ENCODE results near the gene LSM12. TPM values are rescaled to one million over a fixed set of nuclear protein-coding genes. Genes with fewer than 3 reads are reported as not detected.
A peak's percentile ranks its signal among the peaks of the same experiment; 100 is the strongest.
"Not testable (repeated sequence)": the region's sequence is repeated elsewhere in the genome, so short reads cannot be mapped to it uniquely, and the experiment has no call there.

LSM12 gene
- polyA plus RNA-seq, 1 experiment: 57.5 TPM

- CTCF ChIA-PET: interaction anchor here (0.6 to 10.1 kb wide), 4 partner anchors 54 to 120 kb away, joined by 3 to 123 read pairs (median 4); partner anchors contain the start of gene PPY
- Histone ChIP-seq H3K4me3 (ENCODE audit: low read depth, low read length) (no peak overlapping the region), H3K27ac (ENCODE audit: low read depth, low read length) (no peak overlapping the region), H3K27me3 (ENCODE audit: control insufficient read depth, insufficient read depth, low read length) (peaks cover 13% of the 10 kb centered on the region), H3K9me3 (ENCODE audit: control insufficient read depth, insufficient read depth, low read length) (no peaks in the 10 kb centered on the region)
- TF ChIP-seq CTCF (IDR thresholded peaks at IDR 0.05; ENCODE audit: low read depth, low read length): no peak
- DNase-seq (ENCODE audit: low read depth, low spot score): no peak
- POLR2A ChIA-PET: interaction anchor here (0.6 kb wide), 1 partner anchor 52 kb away, joined by 6 read pairs; no protein-coding TSS in a partner anchor
Observed at GRCh38 chr17:43998552-43998951, 67.9 kb downstream of the LSM12 start.

DNA sequence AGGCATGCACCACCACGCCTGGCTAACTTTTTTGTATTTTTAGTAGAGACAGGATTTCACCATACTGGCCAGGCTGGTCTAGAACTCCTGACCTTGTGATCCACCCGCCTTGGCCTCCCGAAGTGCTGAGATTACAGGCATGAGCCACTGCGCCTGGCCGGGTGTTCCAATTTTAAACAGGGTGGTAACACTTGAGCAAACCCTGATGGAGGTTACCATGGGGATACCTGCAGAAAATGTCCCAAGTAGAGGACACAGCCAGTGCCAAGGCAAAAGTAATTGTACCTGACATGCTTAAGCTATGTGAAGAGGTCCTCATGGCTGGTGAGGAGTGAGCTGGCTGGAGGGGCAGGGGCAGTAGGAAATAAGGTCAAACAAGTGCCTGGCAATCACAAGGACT lies 69.3 kb downstream of the LSM12 start:
- POLR2A ChIA-PET; H3K4me3 ChIP-seq (ENCODE audit: low read depth, low read length); DNase-seq (ENCODE audit: low read depth, low spot score); H3K9me3 ChIP-seq (ENCODE audit: control insufficient read depth, insufficient read depth, low read length); H3K27ac ChIP-seq (ENCODE audit: low read depth, low read length): not testable (repeated sequence)
- peaks cover 13% of the 10 kb centered on the region for H3K27me3 ChIP-seq (ENCODE audit: control insufficient read depth, insufficient read depth, low read length)
- CTCF ChIA-PET: interaction anchor here (0.9 to 10.1 kb wide), 3 partner anchors 53 to 119 kb away, joined by 3 to 123 read pairs (median 4); partner anchors contain the start of gene PPY

DNA sequence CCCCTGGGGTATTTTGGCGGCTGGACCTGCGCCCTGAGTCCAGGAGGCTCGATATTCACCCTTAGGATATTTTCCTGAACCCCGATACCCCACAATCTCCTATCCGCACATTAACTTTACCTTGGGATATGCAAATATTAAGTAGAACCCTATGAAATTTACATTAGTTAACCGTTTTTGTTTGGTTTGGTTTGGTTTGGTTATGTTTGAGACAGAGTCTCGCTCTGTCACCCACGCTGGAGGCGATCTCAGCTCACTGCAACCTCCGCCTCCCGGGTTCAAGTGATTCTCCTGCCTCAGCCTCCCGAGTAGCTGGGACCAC lies 71.4 kb downstream of the LSM12 start:
- no peak for TF ChIP-seq CTCF (IDR thresholded peaks at IDR 0.05; ENCODE audit: low read depth, low read length)
- POLR2A ChIA-PET: no interaction called here
- DNase-seq (ENCODE audit: low read depth, low spot score): no peak

GRCh38 chr17:43994272-43995149 lies 72.0 kb downstream of the LSM12 start:
- Histone ChIP-seq H3K4me3 (ENCODE audit: low read depth, low read length) (peak overlapping the region; percentile 46), H3K27ac (ENCODE audit: low read depth, low read length) (no peak overlapping the region), H3K27me3 (ENCODE audit: control insufficient read depth, insufficient read depth, low read length) (peaks cover 13% of the 10 kb centered on the region), H3K9me3 (ENCODE audit: control insufficient read depth, insufficient read depth, low read length) (no peaks in the 10 kb centered on the region)
- no peak for DNase-seq (ENCODE audit: low read depth, low spot score)
- ChIA-PET CTCF (interaction anchor here (0.6 to 10.1 kb wide), 10 partner anchors 8 to 189 kb away, joined by 3 to 123 read pairs (median 4); partner anchors contain the start of gene PPY), POLR2A (no interaction called here)
- peak; percentile 87 for TF ChIP-seq CTCF (IDR thresholded peaks at IDR 0.05; ENCODE audit: low read depth, low read length)

More for the DNA sequence above, 71.4 kb downstream of the LSM12 start:
- no peak overlapping the region for H3K27ac ChIP-seq (ENCODE audit: low read depth, low read length)
- H3K4me3 ChIP-seq (ENCODE audit: low read depth, low read length): no peak overlapping the region; the same call in 1 of the 2 replicates
- H3K27me3 ChIP-seq (ENCODE audit: control insufficient read depth, insufficient read depth, low read length): peaks cover 13% of the 10 kb centered on the region
- H3K9me3 ChIP-seq (ENCODE audit: control insufficient read depth, insufficient read depth, low read length): no peaks in the 10 kb centered on the region
- CTCF ChIA-PET: interaction anchor here (0.7 to 10.1 kb wide), 7 partner anchors 12 to 502 kb away, joined by 3 to 123 read pairs (median 6); partner anchors contain the start of gene PPY

GRCh38 chr17:43992641-43993040 lies 73.8 kb downstream of the LSM12 start:
- POLR2A ChIA-PET: no interaction called here
- no peak overlapping the region for H3K27ac ChIP-seq (ENCODE audit: low read depth, low read length)
- no peak for DNase-seq (ENCODE audit: low read depth, low spot score)
- CTCF ChIA-PET: interaction anchor here (10.1 kb wide), 1 partner anchor 48 kb away, joined by 123 read pairs; the partner anchor contains the start of gene PPY
- no peak for TF ChIP-seq CTCF (IDR thresholded peaks at IDR 0.05; ENCODE audit: low read depth, low read length)
- peaks cover 18% of the 10 kb centered on the region for H3K27me3 ChIP-seq (ENCODE audit: control insufficient read depth, insufficient read depth, low read length)
- H3K9me3 ChIP-seq (ENCODE audit: control insufficient read depth, insufficient read depth, low read length): no peaks in the 10 kb centered on the region
- no peak overlapping the region for H3K4me3 ChIP-seq (ENCODE audit: low read depth, low read length)

Data from AG04450 (cell line).